Measurements from ENCODE around the gene PXDC1.
"Not testable (repeated sequence)": the region's sequence is repeated elsewhere in the genome, so short reads cannot be mapped to it uniquely, and the experiment has no call there.

The PXDC1 gene

GRCh38 chr6:3729603-3730344, 21.7 kb downstream of the PXDC1 start:
- FAIRE-seq, result no peak

DNA sequence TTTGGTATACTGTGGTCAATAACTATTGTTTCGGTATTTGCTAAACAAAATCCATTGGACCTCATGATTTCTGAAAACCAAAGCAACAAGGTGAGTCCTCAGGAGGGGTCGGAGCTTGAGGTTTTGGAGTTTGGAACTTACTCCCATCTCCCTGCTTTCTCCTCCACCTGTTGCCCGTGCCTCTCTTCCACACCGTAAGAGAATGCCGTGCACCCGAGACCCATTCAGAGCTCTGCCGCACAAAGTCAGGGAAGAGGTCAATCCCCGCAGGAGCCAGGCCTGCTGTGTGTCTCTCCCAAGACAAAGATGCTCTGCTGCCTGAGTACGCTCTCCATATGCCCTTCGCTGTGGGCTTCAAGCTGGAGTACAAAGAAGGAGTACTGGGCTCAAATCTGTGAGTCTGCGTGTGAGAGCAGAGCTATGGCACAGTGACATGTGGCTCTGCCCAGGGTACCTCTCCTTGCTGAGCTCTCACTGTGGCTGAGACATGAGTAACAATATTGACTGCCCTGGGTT, 23.9 kb downstream of the PXDC1 start:
- no peak for FAIRE-seq

DNA sequence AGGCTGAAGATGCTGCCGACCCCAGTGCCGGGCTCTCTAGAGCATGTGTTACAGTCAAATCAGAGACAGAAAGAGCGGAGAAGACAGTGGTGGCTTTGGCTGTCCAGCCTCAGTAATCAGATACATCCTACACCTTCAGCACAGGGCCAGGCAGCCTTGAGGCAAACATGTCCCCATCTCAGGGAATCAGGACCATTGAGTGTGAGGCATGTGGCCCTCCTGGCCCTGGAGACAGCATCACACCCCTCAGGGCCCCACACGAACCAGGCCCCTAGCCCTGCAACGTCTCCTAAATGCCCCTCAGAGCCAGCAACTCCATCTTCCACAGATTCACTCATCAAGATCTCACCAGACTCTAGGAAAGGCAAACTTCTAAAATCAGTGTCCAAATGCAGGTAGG, 24.5 kb downstream of the PXDC1 start:
- no peak for FAIRE-seq

- no peak for FAIRE-seq
These were observed 25.1 kb downstream of the PXDC1 start for GRCh38 chr6:3726421-3726820.

GRCh38 chr6:3725145-3726047, 26.1 kb downstream of the PXDC1 start:
- no peak for FAIRE-seq

- no peak for FAIRE-seq
These were observed 26.9 kb downstream of the PXDC1 start for GRCh38 chr6:3724451-3725144.

DNA sequence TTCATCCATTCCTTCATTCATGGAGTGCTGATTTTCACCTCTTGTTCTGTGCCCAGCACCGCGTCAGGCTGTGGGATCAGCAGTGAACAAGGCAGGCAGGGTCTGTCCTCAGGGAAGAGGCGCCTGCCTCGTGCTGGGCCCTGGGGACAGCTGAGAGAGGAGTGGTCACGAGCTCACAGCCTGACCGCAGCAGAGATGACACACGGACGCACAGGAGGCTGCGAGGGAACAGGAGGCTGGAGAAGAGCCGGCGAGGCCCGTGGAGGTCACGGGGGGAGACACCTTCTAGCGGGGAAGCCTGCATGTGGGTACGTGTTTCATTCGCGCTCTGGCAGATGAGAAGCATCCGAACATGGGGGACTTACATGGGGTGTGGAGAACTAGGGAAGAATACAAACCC, 27.5 kb downstream of the PXDC1 start:
- no peak for FAIRE-seq

DNA sequence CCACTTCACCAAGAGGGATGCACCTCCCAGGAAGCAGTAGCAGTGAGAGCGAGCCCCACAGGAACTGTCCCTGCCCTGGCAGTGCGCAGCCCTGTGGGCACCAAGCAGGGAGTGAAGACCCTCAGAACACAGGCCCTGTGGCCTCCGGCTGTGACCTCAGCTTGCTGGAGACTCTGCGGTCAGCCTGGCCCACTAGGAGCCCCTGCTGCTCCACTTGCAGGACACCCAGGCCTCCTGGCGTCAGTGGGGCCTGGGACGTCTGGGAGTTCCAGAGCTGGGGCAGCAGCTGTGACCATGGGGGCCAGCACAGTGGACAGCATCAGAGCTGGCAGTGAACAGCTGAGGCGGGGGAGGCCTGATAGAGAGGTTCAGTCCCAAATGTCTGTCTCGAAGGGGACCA, 28.3 kb downstream of the PXDC1 start:
- no peak for FAIRE-seq

GRCh38 chr6:3722785-3723184, 28.7 kb downstream of the PXDC1 start:
- no peak for FAIRE-seq

- no peak for FAIRE-seq
These were observed 29.5 kb downstream of the PXDC1 start for GRCh38 chr6:3721810-3722621.

DNA sequence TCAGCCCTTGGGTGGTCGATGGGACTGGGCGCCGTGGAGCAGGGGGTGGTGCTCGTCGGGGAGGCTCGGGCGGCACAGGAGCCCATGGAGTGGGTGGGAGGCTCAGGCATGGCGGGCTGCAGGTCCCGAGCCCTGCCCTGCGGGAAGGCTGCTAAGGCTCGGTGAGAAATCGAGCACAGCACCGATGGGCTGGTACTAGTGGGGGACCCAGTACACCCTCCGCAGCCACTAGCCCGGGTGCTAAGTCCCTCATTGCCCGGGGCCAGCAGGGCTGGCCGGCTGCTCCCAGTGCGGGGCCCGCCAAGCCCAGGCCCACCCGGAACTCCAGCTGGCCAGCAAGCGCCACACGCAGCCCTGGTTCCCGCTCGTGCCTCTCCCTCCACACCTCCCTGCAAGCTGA, 30.7 kb downstream of the PXDC1 start:
- not testable (repeated sequence) for FAIRE-seq

- no peak for FAIRE-seq
These were observed 31.8 kb downstream of the PXDC1 start for GRCh38 chr6:3719462-3720308.

DNA sequence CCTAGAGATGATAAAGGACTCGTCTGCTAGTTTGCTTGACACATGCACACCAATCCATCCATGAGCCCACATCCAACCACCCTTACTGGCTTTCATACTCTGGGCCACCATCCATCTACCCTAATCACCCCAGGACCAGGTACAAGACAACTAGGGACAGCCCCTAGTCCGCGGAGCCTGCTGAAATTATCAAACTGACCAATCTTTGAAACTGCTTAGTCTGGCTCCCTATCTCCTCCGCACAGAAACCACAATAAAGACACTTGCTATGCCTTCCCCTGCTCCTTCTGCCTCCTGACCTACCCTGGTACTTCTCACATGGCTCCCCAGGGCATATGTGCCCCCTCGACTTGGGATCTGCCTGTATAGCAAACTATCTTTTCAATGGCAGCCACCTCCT, 33.1 kb downstream of the PXDC1 start:
- no peak for FAIRE-seq

GRCh38 chr6:3715285-3715684, 36.2 kb downstream of the PXDC1 start:
- FAIRE-seq, result no peak

- FAIRE-seq, result no peak
These were observed 36.7 kb downstream of the PXDC1 start for GRCh38 chr6:3714768-3715167.

- no peak for FAIRE-seq
These were observed 37.4 kb downstream of the PXDC1 start for GRCh38 chr6:3714111-3714510.

DNA sequence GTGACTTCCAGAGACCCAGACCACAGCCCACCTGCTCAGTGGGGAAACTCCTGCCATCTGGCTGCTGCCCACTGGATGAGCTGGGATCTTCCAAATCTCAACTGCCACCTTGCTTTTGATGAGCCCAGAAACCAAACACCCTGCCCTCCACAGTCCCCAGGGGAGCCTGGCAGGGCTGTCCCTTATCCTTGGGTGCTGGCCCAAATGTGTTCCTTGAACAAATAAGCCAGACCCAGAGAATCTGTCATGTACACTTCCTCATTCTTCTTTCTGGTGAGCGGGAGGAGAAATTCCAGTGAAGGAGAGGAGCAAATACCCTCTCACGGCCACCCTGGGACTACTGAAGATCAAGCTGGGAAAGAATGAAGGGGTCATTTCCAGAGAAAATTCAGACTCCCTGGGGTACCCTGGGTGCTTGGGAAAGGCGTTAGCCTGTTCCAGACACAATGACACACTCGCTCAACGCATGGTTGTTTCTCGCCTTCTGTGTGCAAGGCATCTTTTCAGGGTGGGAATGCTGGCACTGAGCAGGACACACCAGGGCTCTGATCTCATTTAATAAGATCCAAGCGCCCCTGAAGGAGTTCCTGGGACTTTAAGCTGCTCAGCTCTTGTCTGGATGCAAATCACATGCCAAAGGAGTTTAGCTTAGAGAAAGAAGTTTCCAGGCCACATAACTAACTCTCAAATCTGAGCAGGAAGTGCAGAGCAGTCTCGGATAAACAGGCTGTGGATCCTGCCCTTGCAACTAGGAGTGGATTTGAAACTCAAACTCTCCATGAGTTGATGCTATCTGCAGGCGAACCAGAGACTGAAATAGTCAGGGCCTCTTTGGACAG, 38.5 kb downstream of the PXDC1 start:
- FAIRE-seq, result no peak

- FAIRE-seq, result no peak
These were observed 39.7 kb downstream of the PXDC1 start for GRCh38 chr6:3711776-3712175.

- FAIRE-seq, result no peak
These were observed 41.1 kb downstream of the PXDC1 start for GRCh38 chr6:3710403-3710802.

- no peak for FAIRE-seq
These were observed 43.0 kb downstream of the PXDC1 start for GRCh38 chr6:3708540-3708939.
